Stomach smooth muscle (tissue), 2 donors: ENCODE data around the gene HCLS1.
"Not testable (repeated sequence)": the region's sequence is repeated elsewhere in the genome, so short reads cannot be mapped to it uniquely, and the experiment has no call there.

ENCODE experiments used
- H3K27ac ChIP-seq: one replicate; pipeline ENCODE4 v1.7.0; 2013; ENCODE audit warnings: mild to moderate bottlenecking, low read length, inconsistent platforms
- H3K27me3 ChIP-seq, 2 donors: one replicate each; pipeline ENCODE4 v1.7.0; 2013; ENCODE audit warnings: low read length in 2 of 2; ENCODE audit not compliant: insufficient read depth in 2 of 2, control insufficient read depth in 1 of 2
- H3K36me3 ChIP-seq, 2 donors: one replicate each; pipeline ENCODE4 v1.7.0; 2013; ENCODE audit warnings: low read length in 2 of 2; ENCODE audit not compliant: control insufficient read depth in 2 of 2, insufficient read depth in 2 of 2
- H3K4me1 ChIP-seq: one replicate; pipeline ENCODE4 v1.7.0; 2013; ENCODE audit warnings: low read length; ENCODE audit not compliant: control insufficient read depth, insufficient read depth
- H3K4me3 ChIP-seq, 2 donors: one replicate each; pipeline ENCODE4 v1.7.0; 2013; ENCODE audit warnings: low read length in 2 of 2
- H3K9ac ChIP-seq, 2 donors: one replicate each; pipeline ENCODE4 v1.7.0; 2013; ENCODE audit warnings: low read length in 2 of 2, mild to moderate bottlenecking in 1 of 2
- H3K9me3 ChIP-seq, 2 donors: one replicate each; pipeline ENCODE4 v1.7.0; 2013; ENCODE audit warnings: low read length in 2 of 2; ENCODE audit not compliant: control insufficient read depth in 2 of 2
- donor health status: healthy.
- donor health status: Pancreatic carcinoma.

Gene HCLS1

GRCh38 chr3:121627622-121628021, 33.1 kb downstream of the HCLS1 start:
- H3K36me3 ChIP-seq = no peaks in the 10 kb centered on the region
- H3K4me3 ChIP-seq = no peak overlapping the region
- no peak overlapping the region for H3K9ac ChIP-seq
- H3K4me1 ChIP-seq = no peaks in the 10 kb centered on the region
- H3K27me3 ChIP-seq = no peaks in the 10 kb centered on the region
- H3K27ac ChIP-seq = no peak overlapping the region
- no peaks in the 10 kb centered on the region for H3K9me3 ChIP-seq

- no peaks in the 10 kb centered on the region for H3K9me3 ChIP-seq
- no peaks in the 10 kb centered on the region for H3K4me1 ChIP-seq
- H3K9ac ChIP-seq = no peak overlapping the region
- no peaks in the 10 kb centered on the region for H3K27me3 ChIP-seq
- no peaks in the 10 kb centered on the region for H3K36me3 ChIP-seq
- no peak overlapping the region for H3K4me3 ChIP-seq
- H3K27ac ChIP-seq = no peak overlapping the region
Measured at GRCh38 chr3:121627211-121627610, 33.5 kb downstream of the HCLS1 start.

GRCh38 chr3:121626495-121626894, 34.2 kb downstream of the HCLS1 start:
- Histone ChIP-seq H3K9me3 (no peaks in the 10 kb centered on the region), H3K27ac (no peak overlapping the region), H3K4me1 (no peaks in the 10 kb centered on the region), H3K27me3 (no peaks in the 10 kb centered on the region), H3K4me3 (no peak overlapping the region), H3K36me3 (no peaks in the 10 kb centered on the region), H3K9ac (no peak overlapping the region)

GRCh38 chr3:121624147-121624899, 36.4 kb downstream of the HCLS1 start:
- no peak overlapping the region for H3K4me3 ChIP-seq
- no peaks in the 10 kb centered on the region for H3K36me3 ChIP-seq
- no peaks in the 10 kb centered on the region for H3K9me3 ChIP-seq
- no peaks in the 10 kb centered on the region for H3K4me1 ChIP-seq
- H3K9ac ChIP-seq = no peak overlapping the region
- H3K27me3 ChIP-seq = no peaks in the 10 kb centered on the region
- no peak overlapping the region for H3K27ac ChIP-seq

- no peaks in the 10 kb centered on the region for H3K9me3 ChIP-seq
- no peak overlapping the region for H3K27ac ChIP-seq
- no peak overlapping the region for H3K4me3 ChIP-seq
- no peaks in the 10 kb centered on the region for H3K27me3 ChIP-seq
- no peaks in the 10 kb centered on the region for H3K4me1 ChIP-seq
- no peak overlapping the region for H3K9ac ChIP-seq
- no peaks in the 10 kb centered on the region for H3K36me3 ChIP-seq
Measured at GRCh38 chr3:121621491-121621890, 39.2 kb downstream of the HCLS1 start.

- no peak overlapping the region for H3K4me3 ChIP-seq
- H3K27ac ChIP-seq = no peak overlapping the region
- H3K9me3 ChIP-seq = no peaks in the 10 kb centered on the region
- H3K4me1 ChIP-seq = no peaks in the 10 kb centered on the region
- no peaks in the 10 kb centered on the region for H3K36me3 ChIP-seq
- no peak overlapping the region for H3K9ac ChIP-seq
- no peaks in the 10 kb centered on the region for H3K27me3 ChIP-seq
Measured at GRCh38 chr3:121619691-121620090, 41.0 kb downstream of the HCLS1 start.

- no peaks in the 10 kb centered on the region for H3K4me1 ChIP-seq
- no peak overlapping the region for H3K27ac ChIP-seq
- no peaks in the 10 kb centered on the region for H3K9me3 ChIP-seq
- no peaks in the 10 kb centered on the region for H3K27me3 ChIP-seq
- no peak overlapping the region for H3K9ac ChIP-seq
- no peaks in the 10 kb centered on the region for H3K36me3 ChIP-seq
- H3K4me3 ChIP-seq = no peak overlapping the region
Measured at GRCh38 chr3:121606106-121606505, 54.6 kb downstream of the HCLS1 start.

GRCh38 chr3:121604759-121605158, 55.9 kb downstream of the HCLS1 start:
- H3K27ac ChIP-seq = no peak overlapping the region

GRCh38 chr3:121601212-121601812, 59.4 kb downstream of the HCLS1 start:
- Histone ChIP-seq H3K36me3 (no peaks in the 10 kb centered on the region), H3K4me3 (no peak overlapping the region), H3K27me3 (no peaks in the 10 kb centered on the region), H3K27ac (no peak overlapping the region), H3K9ac (no peak overlapping the region), H3K4me1 (no peaks in the 10 kb centered on the region), H3K9me3 (no peaks in the 10 kb centered on the region)

More at GRCh38 chr3:121604759-121605158, 55.9 kb downstream of the HCLS1 start:
- no peaks in the 10 kb centered on the region for H3K4me1 ChIP-seq
- H3K9me3 ChIP-seq = no peaks in the 10 kb centered on the region
- no peaks in the 10 kb centered on the region for H3K36me3 ChIP-seq
- no peak overlapping the region for H3K4me3 ChIP-seq
- H3K27me3 ChIP-seq = no peaks in the 10 kb centered on the region
- H3K9ac ChIP-seq = no peak overlapping the region

- not testable (repeated sequence) for H3K27ac ChIP-seq, H3K4me3 ChIP-seq, H3K9me3 ChIP-seq, H3K4me1 ChIP-seq, H3K27me3 ChIP-seq, H3K9ac ChIP-seq, H3K36me3 ChIP-seq
Measured at GRCh38 chr3:121599900-121600299, 60.8 kb downstream of the HCLS1 start.

- H3K4me1 ChIP-seq = no peaks in the 10 kb centered on the region
- H3K9me3 ChIP-seq = no peaks in the 10 kb centered on the region
- no peak overlapping the region for H3K9ac ChIP-seq
- H3K27me3 ChIP-seq = no peaks in the 10 kb centered on the region
- H3K4me3 ChIP-seq = no peak overlapping the region
- H3K27ac ChIP-seq = no peak overlapping the region
- no peaks in the 10 kb centered on the region for H3K36me3 ChIP-seq
Measured at GRCh38 chr3:121598564-121598963, 62.1 kb downstream of the HCLS1 start.
